GM10266 (cell line): Measurements from ENCODE around the gene ZNF679.
"Not testable (repeated sequence)": the region's sequence is repeated elsewhere in the genome, so short reads cannot be mapped to it uniquely, and the experiment has no call there.

Experiments used
- DNase-seq: peaks from one replicate; pipeline ENCODE4 v3.0.0; 2012; ENCODE audit errors: extremely low spot score
- TF ChIP-seq, protein P1 (sequence below): IDR thresholded peaks from 2 replicates; pipeline ENCODE4 v1.5.1; 2012; ENCODE audit warnings: mild to moderate bottlenecking, low read depth; ENCODE audit not compliant: control insufficient read depth, insufficient read depth; ENCODE audit errors: missing control alignments

The ZNF679 gene

DNA sequence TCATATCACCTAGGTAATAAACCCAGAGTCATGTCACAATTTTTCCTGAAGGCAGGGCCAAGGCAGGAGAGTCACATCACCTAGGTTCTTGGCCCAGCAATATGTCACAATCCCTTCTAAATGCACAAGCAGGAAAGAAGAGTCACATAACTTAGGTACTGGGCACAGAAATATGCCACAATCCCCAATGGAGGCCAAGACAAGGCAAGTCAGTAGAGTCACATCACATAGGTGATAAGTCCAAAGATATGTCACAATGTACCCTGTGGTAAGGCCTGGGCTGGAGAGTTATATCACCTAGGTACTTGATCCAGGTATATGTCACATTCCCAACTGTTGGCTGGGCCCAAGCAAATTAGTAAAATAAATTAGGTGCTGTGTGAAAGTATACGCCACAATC is at the start of gene ZNF679:
TSS of gene ZNF679 (plus strand) at position 301 of the 400 bp plus-strand sequence. CDS start 20,644 bp downstream, outside the sequence.
- DNase-seq = not testable (repeated sequence)

DNA sequence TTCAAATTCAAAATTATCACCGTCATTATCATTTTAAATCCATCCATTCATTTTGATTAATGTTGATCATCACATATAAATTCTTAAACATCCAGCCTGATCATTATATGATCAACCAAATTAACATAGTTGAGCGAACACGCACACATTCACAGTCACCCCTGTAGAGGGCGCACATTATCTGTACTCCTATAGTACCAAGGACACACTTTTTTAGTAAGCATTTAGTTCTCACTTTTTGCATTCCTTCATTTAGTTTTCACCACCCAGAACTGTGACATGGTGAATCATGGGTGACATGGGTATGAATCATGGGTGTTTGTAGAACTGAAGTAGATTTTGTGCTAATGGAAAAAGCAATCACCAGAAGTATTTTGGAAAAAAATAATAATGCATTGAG is 47.3 kb upstream of the ZNF679 start:
- TF ChIP-seq, protein P1, sequence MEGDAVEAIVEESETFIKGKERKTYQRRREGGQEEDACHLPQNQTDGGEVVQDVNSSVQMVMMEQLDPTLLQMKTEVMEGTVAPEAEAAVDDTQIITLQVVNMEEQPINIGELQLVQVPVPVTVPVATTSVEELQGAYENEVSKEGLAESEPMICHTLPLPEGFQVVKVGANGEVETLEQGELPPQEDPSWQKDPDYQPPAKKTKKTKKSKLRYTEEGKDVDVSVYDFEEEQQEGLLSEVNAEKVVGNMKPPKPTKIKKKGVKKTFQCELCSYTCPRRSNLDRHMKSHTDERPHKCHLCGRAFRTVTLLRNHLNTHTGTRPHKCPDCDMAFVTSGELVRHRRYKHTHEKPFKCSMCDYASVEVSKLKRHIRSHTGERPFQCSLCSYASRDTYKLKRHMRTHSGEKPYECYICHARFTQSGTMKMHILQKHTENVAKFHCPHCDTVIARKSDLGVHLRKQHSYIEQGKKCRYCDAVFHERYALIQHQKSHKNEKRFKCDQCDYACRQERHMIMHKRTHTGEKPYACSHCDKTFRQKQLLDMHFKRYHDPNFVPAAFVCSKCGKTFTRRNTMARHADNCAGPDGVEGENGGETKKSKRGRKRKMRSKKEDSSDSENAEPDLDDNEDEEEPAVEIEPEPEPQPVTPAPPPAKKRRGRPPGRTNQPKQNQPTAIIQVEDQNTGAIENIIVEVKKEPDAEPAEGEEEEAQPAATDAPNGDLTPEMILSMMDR = peak; percentile 29
- no peak for DNase-seq

DNA sequence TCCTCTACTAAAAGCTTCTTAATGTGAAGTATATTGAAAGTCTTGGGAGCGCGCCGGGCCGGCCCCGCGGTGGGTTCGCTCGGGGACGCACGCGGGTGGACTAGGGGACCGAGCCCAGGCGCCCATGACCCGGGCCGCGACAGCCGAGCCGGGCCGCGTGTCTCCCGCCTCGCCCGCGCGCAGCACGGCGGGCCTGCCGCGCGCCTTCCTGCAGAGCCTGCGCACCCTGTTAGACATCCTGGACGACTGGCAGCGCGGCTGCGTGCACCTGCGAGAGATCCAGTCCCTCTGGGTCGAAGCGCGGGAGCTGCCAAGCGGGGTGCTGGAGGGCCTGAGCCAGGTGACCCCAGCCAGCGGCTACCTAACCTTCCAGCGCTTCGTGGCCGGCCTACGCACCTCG is 46.7 kb upstream of the ZNF679 start:
- TF ChIP-seq, protein P1 = no peak
- DNase-seq = no peak

DNA sequence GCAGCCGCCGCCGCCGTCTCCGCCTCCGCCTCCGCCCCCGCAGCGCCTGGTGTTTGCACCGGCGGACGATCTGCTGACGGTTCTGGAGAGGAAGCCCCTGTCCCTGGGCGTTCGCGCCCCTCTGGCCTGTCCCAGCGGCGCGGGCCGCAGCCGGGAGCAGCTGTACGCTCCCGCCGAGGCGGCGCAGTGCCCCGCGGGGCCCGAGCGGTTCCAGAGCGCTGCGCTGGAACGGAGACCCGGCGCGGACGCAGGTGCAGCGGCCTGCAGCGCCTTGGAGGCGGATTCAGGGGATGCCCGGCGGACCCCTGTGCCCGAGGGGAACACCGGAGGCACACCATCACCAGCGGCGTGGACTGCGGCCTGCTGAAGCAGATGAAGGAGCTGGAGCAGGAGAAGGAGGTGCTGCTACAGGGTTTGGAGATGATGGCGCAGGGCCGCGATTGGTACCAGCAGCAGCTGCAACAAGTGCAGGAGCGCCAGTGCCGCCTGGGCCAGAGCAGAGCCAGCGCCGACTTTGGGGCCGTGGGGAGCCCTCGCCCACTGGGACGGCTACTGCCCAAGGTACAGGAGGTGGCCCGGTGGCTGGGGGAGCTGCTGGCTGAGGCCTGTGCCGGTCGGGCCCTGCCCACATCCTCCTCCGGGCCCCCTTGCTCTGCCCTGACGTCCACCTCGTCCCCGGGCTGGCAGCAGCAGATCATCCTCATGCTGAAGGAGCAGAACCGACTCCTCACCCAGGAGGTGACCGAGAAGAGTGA is 46.1 kb upstream of the ZNF679 start:
- DNase-seq = no peak
- TF ChIP-seq, protein P1 = no peak

DNA sequence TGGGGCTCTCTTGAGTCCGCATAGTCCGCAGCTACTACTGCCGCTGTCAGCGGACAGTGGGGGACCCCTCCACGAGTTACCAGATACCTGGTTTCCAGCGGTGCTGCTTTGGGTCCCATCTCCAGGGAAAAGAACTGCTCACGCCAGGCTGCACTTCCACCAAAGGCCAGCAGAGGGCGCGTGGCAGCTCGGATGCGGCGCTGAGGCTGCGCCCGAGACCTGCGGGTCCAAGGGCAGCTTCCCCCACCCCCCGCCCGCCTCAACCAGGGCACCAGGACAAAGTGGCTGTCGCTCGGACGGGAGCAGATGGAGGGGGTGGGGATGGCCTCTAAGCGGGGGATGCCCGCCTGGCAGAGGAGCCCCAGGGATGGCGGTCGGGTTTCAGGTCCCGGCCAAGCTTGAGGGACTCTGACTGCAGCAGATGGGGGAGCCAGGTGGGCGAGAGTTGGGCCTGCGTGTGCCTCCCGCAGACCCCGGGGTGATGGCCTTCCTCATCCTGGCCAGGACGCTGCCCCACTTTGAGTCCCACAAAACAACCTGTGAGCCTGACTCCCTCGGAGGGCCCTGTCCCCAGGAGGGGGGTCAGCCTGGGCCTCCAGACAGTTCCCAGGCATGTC is 45.0 kb upstream of the ZNF679 start:
- DNase-seq = no peak

DNA sequence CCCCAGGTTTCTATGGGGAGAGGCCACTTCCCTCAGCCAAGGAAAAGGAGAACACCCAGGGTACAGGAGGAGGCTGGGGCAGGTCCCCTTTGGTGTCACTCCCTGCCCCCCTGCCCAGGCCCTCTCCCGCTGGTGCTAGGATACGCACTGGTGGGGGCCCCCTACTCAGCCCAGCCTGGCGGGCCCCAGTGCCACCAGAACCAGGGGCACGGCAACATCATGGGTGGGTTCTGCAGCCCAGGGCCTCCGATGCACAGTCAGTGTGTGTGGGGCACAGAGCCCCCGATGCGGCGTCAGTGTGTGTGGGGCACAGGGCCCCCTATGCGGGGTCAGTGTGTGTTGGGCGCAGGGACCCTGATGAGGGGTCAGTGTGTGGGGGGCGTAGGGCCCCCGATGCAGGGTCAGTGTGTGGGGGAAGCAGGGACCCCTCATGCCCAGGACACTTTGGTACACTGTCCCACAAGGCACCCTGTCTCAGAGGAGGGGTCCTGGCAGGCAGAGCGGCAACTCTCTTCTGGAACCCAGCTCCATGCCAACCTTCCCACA is 44.4 kb upstream of the ZNF679 start:
- DNase-seq = no peak
- TF ChIP-seq, protein P1 = no peak

More for the DNA sequence above, 45.0 kb upstream of the ZNF679 start:
- TF ChIP-seq, protein P1 = peak; percentile 38

DNA sequence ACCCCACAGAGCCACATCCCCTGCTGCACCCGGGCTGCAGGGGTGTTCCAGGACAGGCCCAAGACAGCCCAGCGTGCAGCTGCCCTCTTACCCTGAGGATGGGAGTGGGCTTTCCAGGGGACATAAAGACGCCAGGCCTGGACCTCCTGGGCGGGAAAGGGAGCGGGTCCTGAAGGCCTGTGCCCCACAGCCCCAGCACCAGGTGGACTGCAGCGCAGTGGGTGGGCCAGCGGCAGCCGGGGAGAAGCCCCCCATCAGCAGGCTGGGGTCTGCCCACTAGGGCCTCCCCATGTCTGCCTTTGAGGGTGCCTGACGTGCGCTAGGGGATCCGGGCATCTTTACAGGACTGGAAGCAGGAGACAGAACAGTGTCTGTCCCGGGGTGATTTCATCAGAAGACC is 43.9 kb upstream of the ZNF679 start:
- TF ChIP-seq, protein P1 = no peak

DNA sequence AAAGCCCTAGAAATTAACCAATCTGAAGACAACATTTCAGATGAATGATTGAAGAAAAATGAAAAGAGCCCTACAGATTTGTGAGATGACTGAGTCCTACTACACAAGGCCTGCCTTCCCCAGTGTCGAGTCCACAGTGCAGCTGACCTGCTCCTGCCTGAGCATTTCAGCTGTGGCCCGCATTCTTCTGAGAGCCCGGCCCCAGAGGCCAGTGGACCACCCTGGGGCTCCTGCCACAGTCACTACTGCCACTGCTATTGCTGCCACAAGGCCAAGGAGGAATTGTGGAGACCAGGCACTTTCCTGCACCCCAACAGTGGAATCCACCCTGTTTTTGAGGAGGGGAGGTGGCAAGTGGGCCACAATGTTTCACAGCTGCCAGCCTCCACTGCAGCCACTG is 40.9 kb upstream of the ZNF679 start:
- DNase-seq = no peak
- TF ChIP-seq, protein P1 = no peak

More for the DNA sequence above, 43.9 kb upstream of the ZNF679 start:
- no peak for DNase-seq
